SK-N-SH (cell line): ENCODE data around the gene SIRT3. TPM values are rescaled to one million over a fixed set of nuclear protein-coding genes. Genes with fewer than 3 reads are reported as not detected.

Source experiments
- CTCF ChIA-PET: fragments of 300-600, 350-600 bp; formaldehyde crosslinking; extraction: SDS; loops from one replicate; lab custom pipeline; 2021; lab: Yijun Ruan, JAX
- POLR2A ChIA-PET: fragments of 350-600 bp; sonication (Branson Sonifier 250); formaldehyde crosslinking; extraction: SDS; loops from one replicate; lab custom pipeline; 2020; ENCODE audit warnings: antibody characterized with exemption, inconsistent platforms; lab: Yijun Ruan, JAX
- DNase-seq: peaks from one replicate; pipeline ENCODE4 v3.0.0; 2012
- H2AFZ ChIP-seq: fragments of 200-600 bp; sonication (generic); 2 replicates; pipeline ENCODE4 v1.8.1; 2016; ENCODE audit warnings: antibody characterized with exemption, mild to moderate bottlenecking, low read depth
- H3F3A ChIP-seq: fragments of 200-600 bp; sonication (generic); replicated peaks from 2 replicates; pipeline ENCODE3; 2016; ENCODE audit warnings: antibody characterized with exemption, mild to moderate bottlenecking; ENCODE audit not compliant: insufficient read depth
- H3K27ac ChIP-seq, 2 experiments: fragments of 200-500 bp in 1 of 2; fragments of 200-600 bp in 1 of 2; sonication (Bioruptor generic) in 1 of 2; sonication (generic), shearing (Covaris generic) in 1 of 2; 2 replicates each; pipeline versions ENCODE4 v1.5.1 to v1.6.1; 2014 to 2016; ENCODE audit warnings: low read depth in 2 of 2, inconsistent platforms in 1 of 2, low read length in 1 of 2, mild to moderate bottlenecking in 1 of 2, mixed read lengths in 1 of 2
- H3K27me3 ChIP-seq: fragments of 200-600 bp; sonication (generic), shearing (Covaris generic); 2 replicates; pipeline ENCODE4 v1.6.1; 2016; ENCODE audit warnings: mixed run types; ENCODE audit not compliant: insufficient read depth
- H3K36me3 ChIP-seq, 2 experiments: fragments of 200-500 bp in 1 of 2; fragments of 200-600 bp in 1 of 2; sonication (Bioruptor generic) in 1 of 2; sonication (generic) in 1 of 2; replicated peaks in 1 of 2; 2 replicates each; pipeline versions ENCODE3 to v1.5.1; 2014 to 2016; ENCODE audit warnings: low read length in 1 of 2, mild to moderate bottlenecking in 1 of 2; ENCODE audit not compliant: insufficient read depth in 2 of 2, control insufficient read depth in 1 of 2
- H3K4me1 ChIP-seq, 2 experiments: fragments of 200-500 bp in 1 of 2; fragments of 200-600 bp in 1 of 2; sonication (Bioruptor generic) in 1 of 2; sonication (generic), shearing (Covaris generic) in 1 of 2; 2 replicates each; pipeline versions ENCODE4 v1.5.1 to v1.6.1; 2014 to 2016; ENCODE audit warnings: low read depth in 1 of 2, low read length in 1 of 2, mixed run types in 1 of 2; ENCODE audit not compliant: insufficient read depth in 2 of 2, control insufficient read depth in 1 of 2
- H3K4me2 ChIP-seq: fragments of 200-600 bp; sonication (generic), shearing (Covaris generic); 2 replicates; pipeline ENCODE4 v1.6.1; 2017; ENCODE audit warnings: mixed run types
- H3K4me3 ChIP-seq, 2 experiments: fragments of 200-500 bp in 1 of 2; fragments of 200-600 bp in 1 of 2; sonication (Bioruptor generic) in 1 of 2; sonication (generic), shearing (Covaris generic) in 1 of 2; 2 replicates each; pipeline versions ENCODE4 v1.5.1 to v1.8.1; 2014 to 2016; ENCODE audit warnings: low read depth in 2 of 2, inconsistent platforms in 1 of 2, low read length in 1 of 2, mild to moderate bottlenecking in 1 of 2, mixed read lengths in 1 of 2, moderate library complexity in 1 of 2
- H3K79me2 ChIP-seq: fragments of 200-600 bp; sonication (generic); 2 replicates; pipeline ENCODE4 v1.8.1; 2017; ENCODE audit warnings: mild to moderate bottlenecking; ENCODE audit not compliant: insufficient read depth
- H3K9ac ChIP-seq: fragments of 200-600 bp; sonication (generic); 2 replicates; pipeline ENCODE4 v1.6.1; 2017; ENCODE audit warnings: mixed run types
- H3K9me2 ChIP-seq: fragments of 200-600 bp; sonication (generic); 2 replicates; pipeline ENCODE4 v1.6.1; 2017; ENCODE audit warnings: mixed run types
- H3K9me3 ChIP-seq: fragments of 200-600 bp; sonication (generic); 2 replicates; pipeline ENCODE4 v1.6.1; 2017; ENCODE audit warnings: mixed run types, mild to moderate bottlenecking, moderate library complexity
- H4K20me1 ChIP-seq: fragments of 200-600 bp; sonication (generic); 2 replicates; pipeline ENCODE4 v1.6.1; 2017; ENCODE audit warnings: mild to moderate bottlenecking, mixed run types; ENCODE audit not compliant: insufficient read depth
- CTCF ChIP-seq: fragments of 200-600 bp; sonication (generic); IDR thresholded peaks from 2 replicates; pipeline ENCODE4 v1.6.1; 2017; ENCODE audit warnings: antibody characterized with exemption, mild to moderate bottlenecking, moderate library complexity
- EP300 ChIP-seq, 2 experiments: IDR thresholded peaks; 2 replicates each; pipeline versions ENCODE4 v1.4.0 to v1.6.1; 2012; ENCODE audit warnings: borderline replicate concordance in 1 of 2, low read depth in 1 of 2, low read length in 1 of 2
- MAX ChIP-seq: IDR thresholded peaks from 2 replicates; pipeline ENCODE4 v1.4.0; 2012; ENCODE audit warnings: low read depth
- MXI1 ChIP-seq: IDR thresholded peaks from 2 replicates; pipeline ENCODE4 v1.6.1; 2012; ENCODE audit warnings: mild to moderate bottlenecking, low read depth, low read length, improper control_type of control experiment
- NRF1 ChIP-seq: IDR thresholded peaks from 2 replicates; pipeline ENCODE4 v1.6.1; 2012; ENCODE audit warnings: low read depth, mild to moderate bottlenecking, low read length
- PBX3 ChIP-seq: IDR thresholded peaks from 2 replicates; pipeline ENCODE4; 2012
- RCOR1 ChIP-seq: fragments of 150-350 bp; IDR thresholded peaks from 2 replicates; pipeline ENCODE4 v1.6.1; 2017; ENCODE audit warnings: antibody characterized with exemption, low read length
- REST ChIP-seq: IDR thresholded peaks from 2 replicates; pipeline ENCODE4 v1.6.1; 2012; ENCODE audit warnings: mild to moderate bottlenecking, low read depth, low read length, moderate library complexity
- RFX5 ChIP-seq: IDR thresholded peaks from 2 replicates; pipeline ENCODE4 v1.6.1; 2012; ENCODE audit warnings: mild to moderate bottlenecking, improper control_type of control experiment, low read length
- RXRA ChIP-seq: IDR thresholded peaks from 2 replicates; pipeline ENCODE4 v1.4.0; 2012; ENCODE audit warnings: low read depth, mild to moderate bottlenecking, borderline replicate concordance
- SMC3 ChIP-seq: IDR thresholded peaks from 2 replicates; pipeline ENCODE4 v1.6.1; 2012; ENCODE audit warnings: low read depth, low read length, improper control_type of control experiment
- TEAD4 ChIP-seq: IDR thresholded peaks from 2 replicates; pipeline ENCODE4 v1.4.0; 2012; ENCODE audit warnings: mild to moderate bottlenecking, borderline replicate concordance; ENCODE audit not compliant: insufficient read depth
- USF2 ChIP-seq: fragments of 150-350 bp; IDR thresholded peaks from 2 replicates; pipeline ENCODE4 v1.6.1; 2017; ENCODE audit warnings: antibody characterized with exemption, low read length, low read depth, borderline replicate concordance
- YY1 ChIP-seq: IDR thresholded peaks from 2 replicates; pipeline ENCODE4 v1.4.0; 2012; ENCODE audit warnings: low read depth, mild to moderate bottlenecking
- WGBS: methylation state at CpG from one replicate; pipeline ENCODE4 v1.1.6; 2017; ENCODE audit warnings: low lambda C conversion rate; 5-methylcytosine and 5-hydroxymethylcytosine counted together
- polyA plus RNA-seq, 3 experiments: library from polyadenylated mRNA; depleted of rRNA; stranded (reverse); fragments of >200 nt; gene quantifications; 2 replicates each; pipeline ENCODE4 v1.2.3, GENCODE V29; 2012

The SIRT3 gene
- polyA plus RNA-seq, 1 of the 3 experiments (the other 2 are of a cell fraction), result 34.4 TPM

GRCh38 chr11:279966-280705 is 44.0 kb upstream of the SIRT3 start:
- TF ChIP-seq YY1 (no peak), MXI1 (no peak), CTCF (no peak), REST (peak; percentile 91), RFX5 (no peak)
- no peaks in the 10 kb centered on the region for H3K36me3 ChIP-seq
- no peaks in the 10 kb centered on the region for H4K20me1 ChIP-seq
- H3K79me2 ChIP-seq, result no peaks in the 10 kb centered on the region
- no peaks in the 10 kb centered on the region for H3K4me1 ChIP-seq
- no peak overlapping the region for H3K4me2 ChIP-seq
- H3F3A ChIP-seq, result no peaks in the 10 kb centered on the region
- H3K9ac ChIP-seq, result no peak overlapping the region
- no peaks in the 10 kb centered on the region for H3K9me2 ChIP-seq
- H3K9me3 ChIP-seq, result peaks cover 4% of the 10 kb centered on the region
- H3K4me3 ChIP-seq, result no peak overlapping the region
- 18% methylated on average over 34 of the region's 85 CpGs for WGBS
- peaks cover 56% of the 10 kb centered on the region for H3K27me3 ChIP-seq
- POLR2A ChIA-PET, result no interaction called here
- DNase-seq, result peak; percentile 48
- CTCF ChIA-PET, result interaction anchor here (1.2 to 4.1 kb wide), 3 partner anchors 9 to 37 kb away, joined by 3 to 16 read pairs (median 6); partner anchors contain the start of gene PGGHG
- H2AFZ ChIP-seq, result no peak overlapping the region
- no peak overlapping the region for H3K27ac ChIP-seq

GRCh38 chr11:279040-279965 is 43.2 kb upstream of the SIRT3 start:
- H3K9me3 ChIP-seq, result peaks cover 4% of the 10 kb centered on the region
- 18% methylated on average over 28 of the region's 97 CpGs for WGBS
- peak; percentile 54 for DNase-seq
- no peaks in the 10 kb centered on the region for H3F3A ChIP-seq
- no peaks in the 10 kb centered on the region for H3K36me3 ChIP-seq
- H3K27ac ChIP-seq, result no peak overlapping the region
- H3K9ac ChIP-seq, result no peak overlapping the region
- H3K4me3 ChIP-seq, result no peak overlapping the region
- peaks cover 56% of the 10 kb centered on the region for H3K27me3 ChIP-seq
- CTCF ChIA-PET, result interaction anchor here (1.2 to 4.1 kb wide), 3 partner anchors 9 to 85 kb away, joined by 4 to 16 read pairs (median 6); partner anchors contain the start of gene PGGHG
- no peaks in the 10 kb centered on the region for H4K20me1 ChIP-seq
- no peaks in the 10 kb centered on the region for H3K79me2 ChIP-seq
- H3K4me2 ChIP-seq, result no peak overlapping the region
- H2AFZ ChIP-seq, result no peak overlapping the region
- H3K9me2 ChIP-seq, result no peaks in the 10 kb centered on the region
- POLR2A ChIA-PET, result no interaction called here
- TF ChIP-seq TEAD4, result no peak
- TF ChIP-seq RFX5, result no peak
- TF ChIP-seq EP300 (IDR thresholded peaks at IDR 0.05; ENCODE audit: borderline replicate concordance in 1 of 2, low read depth in 1 of 2, low read length in 1 of 2), result no peak
- TF ChIP-seq NRF1, result no peak
- TF ChIP-seq RCOR1, result no peak
- TF ChIP-seq PBX3, result no peak
- no peak for TF ChIP-seq MAX
- TF ChIP-seq SMC3, result no peak
- TF ChIP-seq RXRA, result no peak
- TF ChIP-seq USF2, result no peak
- H3K4me1 ChIP-seq, result no peaks in the 10 kb centered on the region
